Measurements from ENCODE around the gene FLVCR2.

The FLVCR2 gene

GRCh38 chr14:75614179-75614578 lies 35.8 kb downstream of the FLVCR2 start:
- no peak for ATAC-seq
- TF ChIP-seq TOX (CRISPR knock-in tag; IDR thresholded peaks at IDR 0.05; ENCODE audit: borderline replicate concordance) (no peak), RARB (CRISPR knock-in tag; IDR thresholded peaks at IDR 0.05) (no peak), OSR1 (CRISPR knock-in tag; IDR thresholded peaks at IDR 0.05) (no peak), POU6F1 (CRISPR knock-in tag; IDR thresholded peaks at IDR 0.05; ENCODE audit: borderline replicate concordance, low read depth) (no peak), ZNF8 (CRISPR knock-in tag; IDR thresholded peaks at IDR 0.05) (no peak), BACH2 (CRISPR knock-in tag; IDR thresholded peaks at IDR 0.05; ENCODE audit: borderline replicate concordance) (no peak), TCF4 (CRISPR knock-in tag; IDR thresholded peaks at IDR 0.05; ENCODE audit: borderline replicate concordance) (no peak), ARNTL (CRISPR knock-in tag; IDR thresholded peaks at IDR 0.05; ENCODE audit: borderline replicate concordance, low read depth) (no peak), SNAI2 (CRISPR knock-in tag; IDR thresholded peaks at IDR 0.05) (no peak), ZNF565 (CRISPR knock-in tag; conservative IDR thresholded peaks at IDR 0.05; ENCODE audit: low read depth) (no peak), GLIS3 (CRISPR knock-in tag; IDR thresholded peaks at IDR 0.05) (no peak), ISL1 (CRISPR knock-in tag; IDR thresholded peaks at IDR 0.05) (no peak), TSHZ2 (CRISPR knock-in tag; IDR thresholded peaks at IDR 0.05) (no peak), ESRRG (CRISPR knock-in tag; IDR thresholded peaks at IDR 0.05) (no peak), PATZ1 (CRISPR knock-in tag; IDR thresholded peaks at IDR 0.05; ENCODE audit: borderline replicate concordance) (no peak), ZNF70 (CRISPR knock-in tag; IDR thresholded peaks at IDR 0.05) (no peak), PPARA (CRISPR knock-in tag; IDR thresholded peaks at IDR 0.05; ENCODE audit: borderline replicate concordance) (no peak)
- TF ChIP-seq, protein P1, sequence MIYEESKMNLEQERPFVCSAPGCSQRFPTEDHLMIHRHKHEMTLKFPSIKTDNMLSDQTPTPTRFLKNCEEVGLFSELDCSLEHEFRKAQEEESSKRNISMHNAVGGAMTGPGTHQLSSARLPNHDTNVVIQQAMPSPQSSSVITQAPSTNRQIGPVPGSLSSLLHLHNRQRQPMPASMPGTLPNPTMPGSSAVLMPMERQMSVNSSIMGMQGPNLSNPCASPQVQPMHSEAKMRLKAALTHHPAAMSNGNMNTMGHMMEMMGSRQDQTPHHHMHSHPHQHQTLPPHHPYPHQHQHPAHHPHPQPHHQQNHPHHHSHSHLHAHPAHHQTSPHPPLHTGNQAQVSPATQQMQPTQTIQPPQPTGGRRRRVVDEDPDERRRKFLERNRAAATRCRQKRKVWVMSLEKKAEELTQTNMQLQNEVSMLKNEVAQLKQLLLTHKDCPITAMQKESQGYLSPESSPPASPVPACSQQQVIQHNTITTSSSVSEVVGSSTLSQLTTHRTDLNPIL (CRISPR knock-in tag; IDR thresholded peaks at IDR 0.05; ENCODE audit: low read depth), result no peak
- TF ChIP-seq, protein P2, sequence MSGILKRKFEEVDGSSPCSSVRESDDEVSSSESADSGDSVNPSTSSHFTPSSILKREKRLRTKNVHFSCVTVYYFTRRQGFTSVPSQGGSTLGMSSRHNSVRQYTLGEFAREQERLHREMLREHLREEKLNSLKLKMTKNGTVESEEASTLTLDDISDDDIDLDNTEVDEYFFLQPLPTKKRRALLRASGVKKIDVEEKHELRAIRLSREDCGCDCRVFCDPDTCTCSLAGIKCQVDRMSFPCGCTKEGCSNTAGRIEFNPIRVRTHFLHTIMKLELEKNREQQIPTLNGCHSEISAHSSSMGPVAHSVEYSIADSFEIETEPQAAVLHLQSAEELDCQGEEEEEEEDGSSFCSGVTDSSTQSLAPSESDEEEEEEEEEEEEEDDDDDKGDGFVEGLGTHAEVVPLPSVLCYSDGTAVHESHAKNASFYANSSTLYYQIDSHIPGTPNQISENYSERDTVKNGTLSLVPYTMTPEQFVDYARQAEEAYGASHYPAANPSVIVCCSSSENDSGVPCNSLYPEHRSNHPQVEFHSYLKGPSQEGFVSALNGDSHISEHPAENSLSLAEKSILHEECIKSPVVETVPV (CRISPR knock-in tag; IDR thresholded peaks at IDR 0.05), result no peak

DNA sequence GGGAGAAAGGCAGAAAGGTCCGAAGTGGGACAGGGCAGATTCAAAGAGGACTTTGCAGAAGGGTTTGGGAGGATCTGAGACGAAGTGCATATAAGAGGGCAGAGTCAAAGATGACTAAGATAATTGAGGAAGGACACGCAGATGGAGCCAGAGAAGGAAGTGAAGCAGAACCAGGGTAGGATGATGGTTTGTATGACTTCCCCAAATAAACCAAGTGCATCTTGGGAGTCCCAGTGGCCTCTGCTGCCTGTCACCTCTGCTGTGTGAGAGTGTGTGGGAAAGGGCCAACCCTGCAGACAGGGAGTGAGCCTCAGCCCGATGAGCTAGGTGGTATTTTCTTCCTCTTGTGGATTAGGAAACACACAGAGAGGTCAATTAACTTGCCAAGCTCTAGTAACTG lies 36.8 kb downstream of the FLVCR2 start:
- TF ChIP-seq PATZ1 (CRISPR knock-in tag; IDR thresholded peaks at IDR 0.05; ENCODE audit: borderline replicate concordance) (no peak), SNAI2 (CRISPR knock-in tag; IDR thresholded peaks at IDR 0.05) (no peak), CSDC2 (CRISPR knock-in tag; IDR thresholded peaks at IDR 0.05) (no peak), OSR1 (CRISPR knock-in tag; IDR thresholded peaks at IDR 0.05) (no peak), ESRRG (CRISPR knock-in tag; IDR thresholded peaks at IDR 0.05) (no peak), RARB (CRISPR knock-in tag; IDR thresholded peaks at IDR 0.05) (no peak), ZNF70 (CRISPR knock-in tag; IDR thresholded peaks at IDR 0.05) (no peak), GLIS3 (CRISPR knock-in tag; IDR thresholded peaks at IDR 0.05) (no peak), ZFP30 (CRISPR knock-in tag; IDR thresholded peaks at IDR 0.05) (no peak), TCF4 (CRISPR knock-in tag; IDR thresholded peaks at IDR 0.05; ENCODE audit: borderline replicate concordance) (no peak)
- TF ChIP-seq, protein P2 (CRISPR knock-in tag; IDR thresholded peaks at IDR 0.05), result no peak
- ATAC-seq, result no peak

Data from SK-N-SH treated with all-trans-retinoic acid at 6 μM for 48 hours (cell line).